NCI-H1092 treated with DMSO at 0.1 percent for 48 hours (cell line): ENCODE data around the gene STRIP1.
"Not testable (repeated sequence)": the region's sequence is repeated elsewhere in the genome, so short reads cannot be mapped to it uniquely, and the experiment has no call there.

Experiments used
- DNase-seq: peaks from one replicate; lab custom pipeline; 2025; lab: John Stamatoyannopoulos, UW

STRIP1 gene

GRCh38 chr1:110070671-110071242 is 36.3 kb downstream of the STRIP1 start, which contains the start of gene ALX3:
Gene ALX3 (minus strand): TSS chr1:110070672. CDS start chr1:110070612, 60 bp downstream.
- no peak for DNase-seq

- no peak for DNase-seq
These were observed 39.7 kb downstream of the STRIP1 start for GRCh38 chr1:110074166-110074565.

- DNase-seq: no peak
These were observed 42.5 kb downstream of the STRIP1 start for GRCh38 chr1:110076789-110077500.

DNA sequence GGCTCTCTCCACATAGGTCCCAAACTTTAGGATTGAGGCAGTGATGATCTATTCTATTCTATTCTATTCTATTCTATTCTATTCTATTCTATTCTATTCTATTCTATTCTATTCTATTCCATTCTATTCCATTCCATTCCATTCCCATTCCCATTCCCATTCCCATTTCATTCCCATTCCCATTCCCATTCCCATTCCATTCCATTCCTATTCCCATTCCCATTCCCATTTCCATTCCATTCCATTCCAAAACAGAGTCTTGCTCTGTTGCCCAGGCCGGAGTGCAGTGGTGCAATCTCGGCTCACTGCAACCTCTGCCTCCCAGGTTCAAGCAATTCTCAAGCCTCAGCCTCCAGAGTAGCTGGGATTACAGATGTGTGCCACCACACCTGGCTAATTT is 45.6 kb downstream of the STRIP1 start:
- DNase-seq: not testable (repeated sequence)

- no peak for DNase-seq
These were observed 46.6 kb downstream of the STRIP1 start for GRCh38 chr1:110081061-110081460.

- no peak for DNase-seq
These were observed 48.1 kb downstream of the STRIP1 start for GRCh38 chr1:110082477-110082876.

DNA sequence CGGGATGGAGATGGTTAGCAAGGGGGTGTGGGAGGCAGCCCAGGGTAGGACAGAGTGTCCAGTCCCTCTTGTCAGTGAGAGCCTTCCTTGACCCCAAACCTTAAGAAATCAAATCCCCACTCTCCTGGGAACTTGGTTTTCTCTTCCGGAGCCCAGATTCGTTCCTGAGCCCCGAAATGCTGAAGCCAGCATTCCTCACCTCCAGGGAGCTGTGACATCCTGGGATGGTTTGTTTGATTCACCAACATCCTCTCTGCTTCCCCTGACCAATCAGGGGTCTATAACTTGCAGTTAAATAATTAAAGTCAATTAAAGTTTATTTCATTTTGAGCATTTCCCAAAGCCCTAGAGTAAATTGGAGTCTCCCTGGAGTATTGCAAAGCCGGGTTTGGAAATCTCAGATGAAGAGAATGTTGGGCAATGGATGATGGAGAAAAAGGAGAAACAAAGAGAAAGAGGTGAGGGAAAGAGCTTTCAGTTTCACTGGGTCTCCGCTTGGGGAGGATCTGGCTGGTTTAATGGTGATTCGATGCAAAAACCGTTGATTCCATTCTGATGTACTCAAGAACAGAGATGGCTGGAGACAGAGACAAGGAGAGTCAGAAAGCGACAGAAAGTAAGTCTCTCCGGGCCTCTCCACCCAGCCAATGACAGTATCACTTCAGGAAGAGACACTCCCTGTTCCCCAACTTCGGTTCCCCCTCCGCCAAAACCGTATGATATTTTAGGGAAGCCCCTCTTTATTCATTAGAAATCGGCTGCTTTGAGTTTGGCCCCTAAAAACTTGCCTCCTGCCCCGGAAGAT is 48.8 kb downstream of the STRIP1 start:
- no peak for DNase-seq

DNA sequence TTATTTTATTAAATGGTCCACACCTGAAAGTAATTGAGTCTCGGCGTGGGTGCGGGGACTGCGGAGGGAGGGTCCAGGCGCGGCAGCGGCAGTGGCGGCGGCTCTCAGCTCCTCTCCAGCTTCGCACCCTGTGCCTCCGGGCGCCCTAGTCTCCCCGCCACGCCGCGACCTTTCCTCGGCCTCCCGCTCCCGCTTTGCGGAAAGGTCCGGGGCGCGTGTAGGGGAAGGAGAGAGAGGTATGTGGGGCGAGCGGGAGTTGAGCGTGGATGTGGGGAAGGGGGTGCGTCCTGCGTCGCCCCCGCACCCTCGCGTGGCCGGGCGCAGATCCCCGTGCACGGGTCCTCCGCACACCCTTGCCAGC is 49.4 kb downstream of the STRIP1 start:
- no peak for DNase-seq

- DNase-seq: no peak
These were observed 50.0 kb downstream of the STRIP1 start for GRCh38 chr1:110084227-110085078.

DNA sequence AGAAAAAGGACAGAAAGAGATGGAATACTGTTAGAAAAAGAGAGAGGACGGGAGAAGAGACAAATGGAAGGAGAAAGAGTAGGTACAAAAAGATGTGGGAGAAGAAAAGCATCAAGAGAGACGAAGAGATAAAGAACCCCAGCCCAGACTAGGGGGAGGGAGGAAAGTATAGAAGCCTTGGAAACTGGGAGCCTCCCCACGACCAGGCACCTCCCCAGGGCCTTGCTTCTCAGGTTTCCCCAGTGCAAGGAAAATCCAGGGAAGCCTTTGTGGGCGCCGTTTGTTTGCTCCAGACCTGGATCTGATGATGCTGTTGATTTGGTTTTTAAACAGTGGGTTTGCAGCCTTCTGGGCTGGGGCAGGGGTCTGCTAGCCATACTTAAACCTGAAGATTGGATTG is 51.2 kb downstream of the STRIP1 start:
- DNase-seq: no peak

- DNase-seq: no peak
These were observed 52.5 kb downstream of the STRIP1 start for GRCh38 chr1:110086961-110087360.

GRCh38 chr1:110087812-110088738 is 53.7 kb downstream of the STRIP1 start:
- peak; percentile 24 for DNase-seq

GRCh38 chr1:110088739-110089316 is 54.4 kb downstream of the STRIP1 start:
- no peak for DNase-seq

GRCh38 chr1:110089561-110090275 is 55.3 kb downstream of the STRIP1 start:
- DNase-seq: no peak

DNA sequence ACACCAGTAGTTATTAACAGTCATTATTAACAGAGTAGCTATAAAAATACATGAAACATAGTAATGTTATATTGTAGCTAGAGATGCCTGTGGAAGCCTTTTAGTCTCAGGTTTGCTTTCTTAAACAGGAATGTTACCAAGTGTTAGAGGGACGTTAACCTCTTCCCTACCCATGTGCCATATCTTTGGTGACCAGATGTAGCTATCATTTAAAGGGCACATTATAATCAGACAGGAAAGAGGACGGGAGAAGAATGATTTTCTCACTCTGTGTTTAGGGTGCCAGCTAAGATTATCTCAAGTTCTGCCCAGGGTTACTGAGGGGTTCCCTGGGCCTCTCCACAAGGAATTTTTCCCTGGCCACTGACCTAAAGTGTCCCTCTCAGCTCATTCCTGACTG is 57.0 kb downstream of the STRIP1 start:
- no peak for DNase-seq

DNA sequence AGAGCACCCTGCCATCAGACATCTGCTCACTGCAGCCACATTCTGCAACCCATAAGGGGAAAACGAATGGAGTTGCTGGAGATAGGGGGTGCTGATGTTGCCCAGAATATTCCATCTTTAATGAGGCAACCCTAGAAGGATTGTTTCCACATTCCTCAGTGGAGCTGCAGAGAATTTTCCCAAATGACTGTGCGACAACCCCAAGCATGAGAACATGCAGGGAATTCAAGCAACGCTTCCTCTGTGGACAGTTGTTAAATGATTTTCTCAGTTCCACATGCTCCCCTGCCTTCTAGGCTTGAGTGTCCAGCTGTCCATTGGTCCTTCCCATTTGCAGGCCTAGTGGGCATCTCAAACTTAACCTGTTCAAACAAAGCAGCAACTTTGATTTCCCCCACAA is 57.4 kb downstream of the STRIP1 start:
- no peak for DNase-seq

GRCh38 chr1:110092991-110093390 is 58.6 kb downstream of the STRIP1 start:
- DNase-seq: no peak

- DNase-seq: no peak
These were observed 60.7 kb downstream of the STRIP1 start for GRCh38 chr1:110094931-110095654.

DNA sequence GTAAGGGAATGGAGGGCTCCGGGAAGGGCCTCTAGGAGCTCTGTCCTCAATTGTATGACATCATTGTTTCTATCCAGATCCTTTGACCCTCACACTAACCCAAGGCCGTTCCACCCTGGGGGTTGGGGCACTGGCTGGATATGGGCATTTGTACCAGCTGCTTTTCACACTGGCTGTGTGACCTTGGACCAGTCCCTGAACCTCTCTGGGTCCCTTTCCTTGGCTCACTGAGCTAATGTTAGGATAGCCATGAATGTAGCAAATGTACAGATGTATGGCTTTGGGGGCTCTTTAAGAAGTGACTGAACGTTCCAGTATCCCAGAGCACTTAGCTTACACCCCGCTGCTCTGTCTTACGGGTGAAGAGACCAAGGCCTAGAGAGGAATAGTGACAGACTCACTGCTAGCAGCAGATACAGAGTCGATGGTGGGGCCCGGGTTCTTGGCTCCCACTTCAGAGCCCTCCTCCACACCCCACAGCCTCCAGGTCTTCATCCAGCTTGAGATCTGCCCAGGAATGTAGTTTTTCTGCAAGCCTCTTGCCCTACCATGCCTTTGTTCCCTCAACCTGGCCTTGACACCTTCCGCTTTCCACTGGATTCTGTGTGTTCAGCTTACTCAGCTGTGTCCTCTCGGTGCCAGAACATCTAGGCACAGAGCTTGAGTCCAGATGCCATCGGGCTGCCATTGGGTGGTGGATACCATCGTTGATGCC is 63.2 kb downstream of the STRIP1 start:
- DNase-seq: no peak
